PFSK-1 (cell line): ENCODE data around the gene OTUD4.

Source experiments
- FOXP2 ChIP-seq: optimal IDR thresholded peaks from 2 replicates; pipeline ENCODE3; 2011; ENCODE audit warnings: borderline replicate concordance, control low read depth, inconsistent platforms; ENCODE audit not compliant: insufficient read depth; ENCODE audit errors: extremely low read length, extremely low read depth
- POLR2AphosphoS5 ChIP-seq: IDR thresholded peaks from 2 replicates; pipeline ENCODE4 v1.6.1; 2012; ENCODE audit warnings: low read depth, mild to moderate bottlenecking, control low read depth, low read length, moderate library complexity
- REST ChIP-seq, 2 experiments: IDR thresholded peaks; 2 replicates each; pipeline versions ENCODE4 v1.6.1 to v1.8.0; 2011 to 2012; ENCODE audit warnings: low read depth in 2 of 2, low read length in 2 of 2, control low read depth in 1 of 2, inconsistent platforms in 1 of 2, mild to moderate bottlenecking in 1 of 2, moderate library complexity in 1 of 2; ENCODE audit not compliant: insufficient read depth in 1 of 2
- SIN3A ChIP-seq: IDR thresholded peaks from 2 replicates; pipeline ENCODE4 v1.6.1; 2012; ENCODE audit warnings: mild to moderate bottlenecking, low read length, moderate library complexity, borderline replicate concordance; ENCODE audit not compliant: insufficient read depth
- TAF1 ChIP-seq: IDR thresholded peaks from 2 replicates; pipeline ENCODE4 v1.6.1; 2012; ENCODE audit warnings: low read length, control low read depth, borderline replicate concordance; ENCODE audit not compliant: insufficient read depth

The OTUD4 gene

DNA sequence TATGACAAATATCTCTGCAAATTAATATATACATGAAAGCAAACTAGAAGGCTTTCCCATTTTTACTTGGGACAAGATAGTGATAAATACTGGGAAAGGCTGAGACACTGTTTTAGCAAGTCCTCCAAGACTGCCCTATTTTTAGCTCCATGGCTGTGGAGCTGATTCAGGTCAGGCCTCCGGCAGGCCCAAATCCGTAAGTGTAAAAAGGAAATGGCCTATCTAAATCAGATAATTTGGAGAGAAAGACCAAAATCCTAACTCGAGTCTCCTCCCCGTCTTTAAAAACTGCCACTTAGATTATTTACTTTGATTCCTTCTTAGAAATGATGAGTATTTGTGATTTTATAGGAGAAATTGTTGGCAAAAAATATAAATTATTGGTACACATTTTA lies 2.9 kb downstream of the OTUD4 start:
- TF ChIP-seq SIN3A (no peak), FOXP2 (no peak), REST (IDR thresholded peaks at IDR 0.05; ENCODE audit: insufficient read depth in 1 of 2, low read depth in 2 of 2, low read length in 2 of 2) (no peak), TAF1 (no peak), POLR2AphosphoS5 (no peak)

- TF ChIP-seq SIN3A (no peak), REST (IDR thresholded peaks at IDR 0.05; ENCODE audit: insufficient read depth in 1 of 2, low read depth in 2 of 2, low read length in 2 of 2) (no peak), FOXP2 (no peak), POLR2AphosphoS5 (no peak), TAF1 (no peak)
Measured at GRCh38 chr4:145176641-145177432, 3.6 kb downstream of the OTUD4 start.

DNA sequence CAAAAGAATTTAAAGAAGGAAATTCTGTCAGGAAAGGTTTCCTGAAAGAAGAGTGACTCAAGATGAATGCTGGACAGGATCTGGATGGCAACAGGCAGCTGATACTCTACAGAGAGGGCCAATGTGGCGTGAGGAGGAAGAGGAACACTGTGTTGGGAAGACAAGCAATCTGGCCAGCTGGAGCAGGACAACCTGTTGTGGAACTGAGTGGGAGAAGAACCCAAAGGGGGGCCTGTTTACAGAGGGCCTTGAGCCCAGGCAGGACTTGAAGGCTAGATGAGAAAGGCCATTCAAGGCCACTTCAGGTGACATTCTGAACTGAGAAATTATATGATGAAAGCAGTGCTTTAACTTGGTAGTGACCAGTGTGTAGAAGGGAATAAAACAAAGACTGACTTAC lies 8.5 kb downstream of the OTUD4 start:
- TF ChIP-seq TAF1: no peak
- TF ChIP-seq SIN3A: no peak
- no peak for TF ChIP-seq REST (IDR thresholded peaks at IDR 0.05; ENCODE audit: insufficient read depth in 1 of 2, low read depth in 2 of 2, low read length in 2 of 2)
- TF ChIP-seq FOXP2: no peak
- no peak for TF ChIP-seq POLR2AphosphoS5

DNA sequence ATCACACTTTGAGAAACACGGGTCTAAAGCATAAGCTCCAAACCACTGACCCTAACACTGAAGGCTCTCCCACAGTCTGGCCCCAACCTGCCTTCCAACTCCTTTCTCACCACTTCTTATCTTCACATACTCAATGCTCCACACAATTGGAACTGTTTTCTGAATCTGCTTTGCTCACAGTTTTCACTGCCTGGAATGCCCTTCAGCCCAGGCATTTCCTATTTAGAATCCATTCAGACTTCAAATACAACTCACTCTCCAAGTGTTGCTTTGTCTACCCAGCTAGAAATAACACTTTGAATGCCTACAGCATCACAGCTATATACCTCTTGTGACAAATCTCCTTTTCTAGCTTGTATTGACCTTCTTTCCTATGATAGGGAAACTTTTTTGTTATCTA lies 10.2 kb downstream of the OTUD4 start:
- no peak for TF ChIP-seq POLR2AphosphoS5
- no peak for TF ChIP-seq FOXP2
- no peak for TF ChIP-seq TAF1
- no peak for TF ChIP-seq SIN3A
- TF ChIP-seq REST (IDR thresholded peaks at IDR 0.05; ENCODE audit: insufficient read depth in 1 of 2, low read depth in 2 of 2, low read length in 2 of 2): no peak
